HepG2 (cell line): ENCODE data around the gene ZCCHC7. TPM values are rescaled to one million over a fixed set of nuclear protein-coding genes. Genes with fewer than 3 reads are reported as not detected.
A peak's percentile ranks its signal among the peaks of the same experiment; 100 is the strongest.

ENCODE experiments used
- DMAP1 ChIP-seq: IDR thresholded peaks from 2 replicates; pipeline ENCODE4 v1.6.1; 2016
- EHMT2 ChIP-seq: fragments of 200-600 bp; sonication (generic); IDR thresholded peaks from 2 replicates; pipeline ENCODE4 v1.7.0; 2017; ENCODE audit warnings: antibody characterized with exemption, low read depth, low read length, borderline replicate concordance
- FOSL1 ChIP-seq: sonication (generic); formaldehyde crosslinking; IDR thresholded peaks from 2 replicates; pipeline ENCODE4 v1.9.0; 2021; ENCODE audit warnings: missing genetic modification reagents, borderline replicate concordance
- FOXO1 ChIP-seq: sonication (generic); formaldehyde crosslinking; IDR thresholded peaks from 2 replicates; pipeline ENCODE4 v1.4.0; 2020; ENCODE audit warnings: missing genetic modification reagents
- FUBP1 ChIP-seq: sonication (generic); formaldehyde crosslinking; IDR thresholded peaks from 2 replicates; pipeline ENCODE4 v1.5.1; 2020; ENCODE audit warnings: missing genetic modification reagents, mild to moderate bottlenecking, borderline replicate concordance
- HOXA5 ChIP-seq: sonication (generic); formaldehyde crosslinking; IDR thresholded peaks from 2 replicates; pipeline ENCODE4 v1.4.0; 2020; ENCODE audit warnings: missing genetic modification reagents
- MED8 ChIP-seq: sonication (generic); formaldehyde crosslinking; IDR thresholded peaks from 2 replicates; pipeline ENCODE4 v1.8.1; 2023; ENCODE audit warnings: mild to moderate bottlenecking, missing genetic modification reagents; ENCODE audit not compliant: insufficient replicate concordance
- MXI1 ChIP-seq: IDR thresholded peaks from 3 replicates; pipeline ENCODE4 v1.6.1; 2012; ENCODE audit warnings: low read depth, low read length, inconsistent platforms, borderline replicate concordance
- NCOA5 ChIP-seq: sonication (generic); formaldehyde crosslinking; IDR thresholded peaks from 2 replicates; pipeline ENCODE4 v1.4.0; 2020; ENCODE audit warnings: missing genetic modification reagents
- PLRG1 ChIP-seq: fragments of 450-650 bp; conservative IDR thresholded peaks from 2 replicates; pipeline ENCODE4 v1.6.1; 2016
- PTBP1 ChIP-seq: fragments of 200-400 bp; formaldehyde crosslinking; IDR thresholded peaks from 2 replicates; pipeline ENCODE4 v1.6.1; 2018; ENCODE audit warnings: low read length, low read depth; ENCODE audit not compliant: poor library complexity, severe bottlenecking
- SOX13 ChIP-seq, 3 experiments: fragments of 450-650 bp in 1 of 3; sonication (generic) in 1 of 3; formaldehyde crosslinking in 1 of 3; IDR thresholded peaks in 2 of 3; conservative IDR thresholded peaks in 1 of 3; 2 replicates each; pipeline versions ENCODE4 v1.5.0 to v1.6.1; 2016 to 2020; ENCODE audit warnings: antibody characterized with exemption in 1 of 3, mild to moderate bottlenecking in 1 of 3, missing compliant biosample characterization in 1 of 3, missing genetic modification reagents in 1 of 3, moderate library complexity in 1 of 3
- SP1 ChIP-seq, 2 experiments: fragments of 450-650 bp in 1 of 2; sonication (generic) in 1 of 2; formaldehyde crosslinking in 1 of 2; IDR thresholded peaks; 2 replicates each; pipeline versions ENCODE4 v1.4.0 to v1.6.1; 2016 to 2020; ENCODE audit warnings: missing genetic modification reagents in 1 of 2
- ZBTB21 ChIP-seq: sonication (generic); formaldehyde crosslinking; IDR thresholded peaks from 2 replicates; pipeline ENCODE4 v1.4.0; 2020; ENCODE audit warnings: missing genetic modification reagents
- ZFAT ChIP-seq: sonication (generic); formaldehyde crosslinking; conservative IDR thresholded peaks from 2 replicates; pipeline ENCODE4 v1.8.1; 2023; ENCODE audit warnings: missing genetic modification reagents, inconsistent platforms
- ZFP1 ChIP-seq: IDR thresholded peaks from 2 replicates; pipeline ENCODE4 v1.6.1; 2016
- ZNF124 ChIP-seq: sonication (generic); formaldehyde crosslinking; IDR thresholded peaks from 2 replicates; pipeline ENCODE4 v1.4.0; 2020; ENCODE audit warnings: missing genetic modification reagents
- ZNF235 ChIP-seq: sonication (generic); formaldehyde crosslinking; IDR thresholded peaks from 2 replicates; pipeline ENCODE4 v1.8.1; 2023; ENCODE audit warnings: mild to moderate bottlenecking, missing genetic modification reagents, borderline replicate concordance
- ZNF331 ChIP-seq: sonication (generic); formaldehyde crosslinking; IDR thresholded peaks from 2 replicates; pipeline ENCODE4 v1.4.0; 2020; ENCODE audit warnings: missing genetic modification reagents
- ZNF510 ChIP-seq: sonication (generic); formaldehyde crosslinking; IDR thresholded peaks from 2 replicates; pipeline ENCODE4 v1.4.0; 2020; ENCODE audit warnings: low read depth, mild to moderate bottlenecking, missing genetic modification reagents
- ZNF674 ChIP-seq: sonication (generic); formaldehyde crosslinking; IDR thresholded peaks from 2 replicates; pipeline ENCODE4 v1.5.0; 2020; ENCODE audit warnings: low read depth, mild to moderate bottlenecking, missing genetic modification reagents
- ZNF83 ChIP-seq: sonication (generic); formaldehyde crosslinking; IDR thresholded peaks from 2 replicates; pipeline ENCODE4 v1.4.0; 2020; ENCODE audit warnings: missing genetic modification reagents, mild to moderate bottlenecking, borderline replicate concordance
- ZNF879 ChIP-seq: sonication (generic); formaldehyde crosslinking; IDR thresholded peaks from 2 replicates; pipeline ENCODE4 v1.8.1; 2023; ENCODE audit warnings: missing genetic modification reagents
- ZSCAN25 ChIP-seq: sonication (generic); formaldehyde crosslinking; IDR thresholded peaks from 2 replicates; pipeline ENCODE4 v1.8.0; 2022; ENCODE audit warnings: mild to moderate bottlenecking, missing genetic modification reagents
- polyA plus RNA-seq, 8 experiments: library from polyadenylated mRNA; depleted of rRNA in 3 of 8; stranded (reverse) in 7 of 8; unstranded in 1 of 8; fragments of >200 nt; fragmentation: Illumina TruSeq in 4 of 8; extraction: Trizol in 4 of 8; gene quantifications; 2 replicates each; pipeline versions ENCODE4 v1.2.1 to v1.2.3, GENCODE V29; 2011 to 2016; ENCODE audit warnings: low read depth in 4 of 8, missing spikeins in 1 of 8, mixed read lengths in 1 of 8; ENCODE audit not compliant: insufficient read depth in 1 of 8
- total RNA-seq, 5 experiments: library from RNA; depleted of rRNA; stranded (reverse); fragments of >200 nt; fragmentation: Illumina TruSeq; extraction: Trizol; gene quantifications; 2 replicates each; pipeline ENCODE4 v1.2.3, GENCODE V29; 2016; ENCODE audit warnings: low read depth in 1 of 5
- TF ChIP-seq, protein P1 (sequence below): sonication (generic); formaldehyde crosslinking; IDR thresholded peaks from 2 replicates; pipeline ENCODE4 v1.4.0; 2020; ENCODE audit warnings: missing genetic modification reagents

Gene ZCCHC7
- total and polyA plus RNA-seq, 2 of the 13 experiments (the other 11 are each of a cell fraction or from before 2014, with no cell fraction given), result 13.6 to 19.3 TPM

DNA sequence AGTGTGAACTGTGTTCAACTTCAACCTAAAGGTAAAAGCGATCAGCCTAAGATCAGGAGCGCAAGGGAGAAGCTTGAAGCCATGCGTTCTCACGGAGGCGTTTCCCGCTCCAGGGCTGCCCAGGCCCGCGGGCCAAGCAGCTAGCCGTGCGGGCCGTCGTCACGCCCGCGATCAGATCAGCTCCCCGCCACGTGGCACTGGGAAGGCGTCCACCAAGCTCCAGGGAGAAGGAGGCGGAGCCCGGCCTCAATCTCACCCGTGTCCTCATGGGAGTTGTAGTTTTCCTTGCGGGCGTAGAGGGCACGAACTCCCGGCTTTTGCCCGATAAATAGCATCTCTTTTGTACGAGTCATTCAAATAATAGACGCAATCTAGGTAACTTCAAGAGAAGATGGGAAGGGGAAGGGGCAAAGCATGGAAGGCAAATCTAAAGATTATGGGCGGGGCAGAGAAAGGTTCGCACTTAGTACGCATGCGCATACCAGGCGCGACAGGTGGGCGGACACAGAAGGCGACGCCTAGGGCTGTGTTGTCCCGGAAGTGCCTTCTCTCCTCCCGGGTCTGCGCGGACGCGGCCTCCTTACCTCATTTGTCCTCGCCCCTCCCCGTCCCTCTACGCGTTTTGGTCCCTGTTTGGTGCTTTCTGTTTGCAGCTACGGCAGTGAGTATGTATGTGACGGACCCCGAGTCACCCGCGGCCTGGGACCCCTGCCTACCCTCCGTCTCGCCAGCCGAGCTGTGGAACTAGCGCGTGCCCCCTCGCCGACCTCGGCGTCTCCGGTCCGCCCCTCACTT is 40.8 kb upstream of the ZCCHC7 start (continued):
- TF ChIP-seq SOX13 (IDR thresholded peaks at IDR 0.05) (no peak), SOX13 (CRISPR knock-in tag; conservative IDR thresholded peaks at IDR 0.05 in 1 of 2, IDR thresholded peaks at IDR 0.05 in 1 of 2) (peak in 1 of 2 experiments; percentile 42; a peak in 2 of 4 replicates), MXI1 (peak; percentile 96), ZNF124 (CRISPR knock-in tag) (peak; percentile 97; the same call in 1 of the 2 replicates), MED8 (CRISPR knock-in tag) (peak; percentile 95), ZSCAN25 (CRISPR knock-in tag) (peak; percentile 73; the same call in 1 of the 2 replicates), FUBP1 (CRISPR knock-in tag) (peak; percentile 78; the same call in 1 of the 2 replicates), PLRG1 (no peak), ZNF331 (CRISPR knock-in tag) (peak; percentile 97), ZBTB21 (CRISPR knock-in tag) (0 out of 2 replicates have a peak, but pooled peaks have one; percentile 49), ZNF879 (CRISPR knock-in tag) (peak; percentile 99), DMAP1 (peak; percentile 95), FOXO1 (peak; percentile 82), ZNF674 (CRISPR knock-in tag) (peak; percentile 95; the same call in 1 of the 2 replicates), EHMT2 (peak; percentile 50; the same call in 1 of the 2 replicates), HOXA5 (CRISPR knock-in tag) (peak; percentile 92), FOSL1 (peak; percentile 55; the same call in 1 of the 2 replicates), PTBP1 (peak; percentile 62), ZNF235 (peak; percentile 98), ZNF510 (CRISPR knock-in tag) (peak; percentile 98), NCOA5 (CRISPR knock-in tag) (no peak), SP1 (IDR thresholded peaks at IDR 0.05) (no peak), SP1 (CRISPR knock-in tag; IDR thresholded peaks at IDR 0.05) (no peak; the same call in 1 of the 2 replicates), ZFAT (peak; percentile 85), ZFP1 (CRISPR knock-in tag) (no peak; the same call in none of the 2 replicates), ZNF83 (CRISPR knock-in tag) (peak; percentile 98)
- TF ChIP-seq, protein P1, sequence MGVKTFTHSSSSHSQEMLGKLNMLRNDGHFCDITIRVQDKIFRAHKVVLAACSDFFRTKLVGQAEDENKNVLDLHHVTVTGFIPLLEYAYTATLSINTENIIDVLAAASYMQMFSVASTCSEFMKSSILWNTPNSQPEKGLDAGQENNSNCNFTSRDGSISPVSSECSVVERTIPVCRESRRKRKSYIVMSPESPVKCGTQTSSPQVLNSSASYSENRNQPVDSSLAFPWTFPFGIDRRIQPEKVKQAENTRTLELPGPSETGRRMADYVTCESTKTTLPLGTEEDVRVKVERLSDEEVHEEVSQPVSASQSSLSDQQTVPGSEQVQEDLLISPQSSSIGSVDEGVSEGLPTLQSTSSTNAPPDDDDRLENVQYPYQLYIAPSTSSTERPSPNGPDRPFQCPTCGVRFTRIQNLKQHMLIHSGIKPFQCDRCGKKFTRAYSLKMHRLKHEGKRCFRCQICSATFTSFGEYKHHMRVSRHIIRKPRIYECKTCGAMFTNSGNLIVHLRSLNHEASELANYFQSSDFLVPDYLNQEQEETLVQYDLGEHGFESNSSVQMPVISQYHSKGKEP, result peak; percentile 90; the same call in 1 of the 2 replicates
